ENCODE data around the gene HIRA. TPM values are rescaled to one million over a fixed set of nuclear protein-coding genes. Genes with fewer than 3 reads are reported as not detected.

The HIRA gene
- total RNA-seq, 2 donors from 2014 or later: 10.6 to 12.9 TPM

DNA sequence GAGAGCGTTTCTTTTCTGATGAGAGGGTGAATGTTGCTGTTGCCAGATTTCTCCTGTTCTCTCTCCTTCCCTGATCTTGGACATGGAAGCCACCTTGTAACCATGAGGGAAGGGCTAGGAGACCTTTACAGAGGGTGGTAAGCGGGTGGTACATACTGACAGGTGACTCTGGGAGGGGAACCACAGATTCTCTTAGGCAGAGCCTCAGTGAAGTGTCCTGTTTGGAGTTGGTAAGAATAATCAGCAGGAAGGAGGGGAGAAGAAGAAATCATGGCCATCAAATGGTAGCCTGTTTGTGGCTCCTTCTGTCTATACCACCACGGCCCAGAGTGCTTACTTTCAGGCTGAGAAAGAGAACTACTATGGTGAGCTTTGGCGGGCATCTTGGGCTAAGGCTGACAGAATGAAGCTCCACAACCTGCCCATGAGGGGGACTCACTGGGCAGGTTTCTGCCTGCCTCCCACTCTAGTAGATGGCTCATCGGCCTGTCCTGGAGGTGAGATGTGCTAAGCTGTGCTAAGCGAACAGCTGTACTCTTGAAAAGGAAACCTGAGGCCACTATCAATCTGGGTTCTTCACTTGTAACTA lies 84.8 kb downstream of the HIRA start:
- ATAC-seq (no peak), DNase-seq (no peak)
- Histone ChIP-seq H3K4me3 (no peak overlapping the region), H3K9me3 (no peaks in the 10 kb centered on the region), H3K36me3 (replicated peaks in 1 of 2; ENCODE audit: insufficient read depth in 1 of 2, low read depth in 2 of 2) (peaks cover 5 to 22% of the 10 kb centered on the region in 2 donors), H3K4me1 (no peaks in the 10 kb centered on the region), H3K27me3 (no peaks in the 10 kb centered on the region), H3K27ac (no peak overlapping the region)
- WGBS, 2 donors: 95 to 98% methylated on average over 6 of the region's 6 CpGs
- intact Hi-C loops (cut with DNase I): no loop called here
- TF ChIP-seq POLR2A (IDR thresholded peaks at IDR 0.05) (no peak), CTCF (IDR thresholded peaks at IDR 0.05) (no peak)

- WGBS, 2 donors: 86 to 88% methylated on average over 1 of the region's 1 CpG
- intact Hi-C loops (cut with DNase I): no loop called here
- Histone ChIP-seq H3K27ac (no peak overlapping the region), H3K4me3 (no peak overlapping the region), H3K9me3 (no peaks in the 10 kb centered on the region), H3K36me3 (replicated peaks in 1 of 2; ENCODE audit: insufficient read depth in 1 of 2, low read depth in 2 of 2) (peaks cover 0 to 8% of the 10 kb centered on the region in 2 donors), H3K27me3 (no peaks in the 10 kb centered on the region), H3K4me1 (no peaks in the 10 kb centered on the region)
- no peak for TF ChIP-seq CTCF (IDR thresholded peaks at IDR 0.05)
- TF ChIP-seq POLR2A (IDR thresholded peaks at IDR 0.05): no peak
- DNase-seq (no peak), ATAC-seq (no peak)
Measured at GRCh38 chr22:19344420-19344819, 87.1 kb downstream of the HIRA start.

GRCh38 chr22:19343470-19343869 lies 88.1 kb downstream of the HIRA start:
- DNase-seq (no peak), ATAC-seq (no peak)
- Histone ChIP-seq H3K4me1 (no peaks in the 10 kb centered on the region), H3K9me3 (no peaks in the 10 kb centered on the region), H3K27me3 (no peaks in the 10 kb centered on the region), H3K27ac (no peak overlapping the region), H3K4me3 (no peak overlapping the region), H3K36me3 (replicated peaks in 1 of 2; ENCODE audit: insufficient read depth in 1 of 2, low read depth in 2 of 2) (peaks cover 0 to 7% of the 10 kb centered on the region in 2 donors)
- intact Hi-C loops (cut with DNase I): no loop called here
- TF ChIP-seq CTCF (IDR thresholded peaks at IDR 0.05) (no peak), POLR2A (IDR thresholded peaks at IDR 0.05) (no peak)
- 93 to 98% methylated on average over 5 of the region's 5 CpGs for WGBS, 2 donors

DNA sequence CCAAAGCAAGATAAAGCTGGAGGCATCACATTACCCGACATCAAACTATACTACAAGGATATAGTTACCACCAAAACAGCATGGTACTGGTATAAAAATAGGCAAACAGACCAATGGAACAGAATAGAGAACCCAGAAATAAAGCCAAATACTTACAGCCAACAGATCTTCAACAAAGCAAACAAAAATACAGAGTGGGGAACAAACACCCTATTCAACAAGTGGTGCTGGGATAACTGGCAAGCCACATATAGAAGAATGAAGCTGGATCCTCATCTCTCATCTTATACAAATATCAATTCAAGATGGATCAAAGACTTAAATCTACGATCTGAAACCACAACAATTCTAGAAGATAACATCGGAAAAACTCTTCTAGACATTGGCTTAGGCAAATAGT lies 90.0 kb downstream of the HIRA start:
- no peak for DNase-seq
- 65 to 69% methylated on average over 3 of the region's 3 CpGs for WGBS, 2 donors
- H3K4me3 ChIP-seq: no peak overlapping the region
- H3K9me3 ChIP-seq: peaks cover 0 to 8% (median 0%) of the 10 kb centered on the region in 3 donors
- no peaks in the 10 kb centered on the region for H3K4me1 ChIP-seq
- no peak overlapping the region for H3K27ac ChIP-seq
- peaks cover 0 to 7% of the 10 kb centered on the region in 2 donors for H3K36me3 ChIP-seq (replicated peaks in 1 of 2; ENCODE audit: insufficient read depth in 1 of 2, low read depth in 2 of 2)
- TF ChIP-seq POLR2A (IDR thresholded peaks at IDR 0.05): no peak
- no peak for TF ChIP-seq CTCF (IDR thresholded peaks at IDR 0.05)
- intact Hi-C loops (cut with DNase I): no loop called here
- H3K27me3 ChIP-seq: no peaks in the 10 kb centered on the region
- ATAC-seq: no peak

DNA sequence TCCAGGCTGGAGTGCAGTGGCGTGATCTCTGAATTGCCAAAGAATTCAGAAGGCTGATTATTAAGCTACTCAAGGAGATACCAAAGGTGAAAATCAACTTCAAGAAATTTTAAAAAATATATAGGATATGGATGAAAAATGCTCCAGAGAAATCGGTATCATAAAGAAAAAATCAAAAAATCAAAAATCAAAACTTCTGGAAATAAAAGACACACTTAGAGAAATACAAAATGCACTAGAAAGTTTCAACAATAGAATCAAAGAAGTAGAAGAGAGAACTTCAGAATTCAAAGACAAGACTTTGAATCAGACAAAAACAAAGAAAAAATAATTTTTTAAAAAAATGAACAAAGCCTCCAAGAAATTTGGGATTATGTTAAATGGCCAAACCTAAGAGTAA lies 94.4 kb downstream of the HIRA start:
- intact Hi-C loops (cut with DNase I): no loop called here
- H3K36me3 ChIP-seq (replicated peaks in 1 of 2; ENCODE audit: insufficient read depth in 1 of 2, low read depth in 2 of 2): peaks cover 0 to 3% of the 10 kb centered on the region in 2 donors
- H3K27ac ChIP-seq: no peak overlapping the region
- 95 to 100% methylated on average over 2 of the region's 2 CpGs for WGBS, 2 donors
- H3K4me1 ChIP-seq: no peaks in the 10 kb centered on the region
- no peak for ATAC-seq
- H3K4me3 ChIP-seq: no peak overlapping the region
- DNase-seq: no peak
- no peaks in the 10 kb centered on the region for H3K27me3 ChIP-seq
- peaks cover 0 to 8% (median 0%) of the 10 kb centered on the region in 3 donors for H3K9me3 ChIP-seq
- TF ChIP-seq POLR2A (IDR thresholded peaks at IDR 0.05) (no peak), CTCF (IDR thresholded peaks at IDR 0.05) (no peak)
